Measurements from ENCODE around the gene ELN.
A peak's percentile ranks its signal among the peaks of the same experiment; 100 is the strongest.
"Not testable (repeated sequence)": the region's sequence is repeated elsewhere in the genome, so short reads cannot be mapped to it uniquely, and the experiment has no call there.

ELN gene

DNA sequence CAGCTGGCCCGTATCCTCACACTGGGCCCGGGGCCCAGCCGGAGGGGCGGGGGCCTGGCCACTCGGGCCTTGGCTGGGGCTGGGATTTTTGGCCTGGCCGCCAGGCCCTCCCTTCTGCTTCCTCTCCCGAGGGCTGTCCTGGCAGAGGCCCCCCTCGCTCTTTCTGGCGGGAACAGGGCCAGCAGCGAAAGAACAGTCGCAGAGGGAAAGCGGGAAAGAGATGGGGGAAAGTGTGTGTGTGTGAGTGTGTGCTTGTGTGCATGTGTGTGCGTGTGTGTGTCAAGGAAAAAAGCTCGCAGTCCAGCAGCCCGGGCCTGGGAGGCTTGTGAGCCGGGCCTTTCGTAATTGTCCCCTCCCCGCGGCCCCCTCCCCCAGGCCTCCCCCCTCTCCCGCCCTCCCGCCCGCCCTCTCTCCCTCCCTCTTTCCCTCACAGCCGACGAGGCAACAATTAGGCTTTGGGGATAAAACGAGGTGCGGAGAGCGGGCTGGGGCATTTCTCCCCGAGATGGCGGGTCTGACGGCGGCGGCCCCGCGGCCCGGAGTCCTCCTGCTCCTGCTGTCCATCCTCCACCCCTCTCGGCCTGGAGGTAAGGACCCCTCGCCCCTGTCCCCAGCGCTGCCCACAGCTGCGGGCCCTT is at the start of gene ELN:
Gene ELN, plus strand, starts transcription at position 491 of the 638 bp plus-strand sequence. Its CDS starts 15 bp downstream, at position 506.
- DNase-seq (ENCODE audit: low read depth): peak; percentile 33
- TF ChIP-seq, protein P1, sequence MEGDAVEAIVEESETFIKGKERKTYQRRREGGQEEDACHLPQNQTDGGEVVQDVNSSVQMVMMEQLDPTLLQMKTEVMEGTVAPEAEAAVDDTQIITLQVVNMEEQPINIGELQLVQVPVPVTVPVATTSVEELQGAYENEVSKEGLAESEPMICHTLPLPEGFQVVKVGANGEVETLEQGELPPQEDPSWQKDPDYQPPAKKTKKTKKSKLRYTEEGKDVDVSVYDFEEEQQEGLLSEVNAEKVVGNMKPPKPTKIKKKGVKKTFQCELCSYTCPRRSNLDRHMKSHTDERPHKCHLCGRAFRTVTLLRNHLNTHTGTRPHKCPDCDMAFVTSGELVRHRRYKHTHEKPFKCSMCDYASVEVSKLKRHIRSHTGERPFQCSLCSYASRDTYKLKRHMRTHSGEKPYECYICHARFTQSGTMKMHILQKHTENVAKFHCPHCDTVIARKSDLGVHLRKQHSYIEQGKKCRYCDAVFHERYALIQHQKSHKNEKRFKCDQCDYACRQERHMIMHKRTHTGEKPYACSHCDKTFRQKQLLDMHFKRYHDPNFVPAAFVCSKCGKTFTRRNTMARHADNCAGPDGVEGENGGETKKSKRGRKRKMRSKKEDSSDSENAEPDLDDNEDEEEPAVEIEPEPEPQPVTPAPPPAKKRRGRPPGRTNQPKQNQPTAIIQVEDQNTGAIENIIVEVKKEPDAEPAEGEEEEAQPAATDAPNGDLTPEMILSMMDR (conservative IDR thresholded peaks at IDR 0.05; ENCODE audit: low read depth, low read length): no peak
- H3K4me3 ChIP-seq (ENCODE audit: low read depth, low read length): no peak within 1 kb of the TSS

DNA sequence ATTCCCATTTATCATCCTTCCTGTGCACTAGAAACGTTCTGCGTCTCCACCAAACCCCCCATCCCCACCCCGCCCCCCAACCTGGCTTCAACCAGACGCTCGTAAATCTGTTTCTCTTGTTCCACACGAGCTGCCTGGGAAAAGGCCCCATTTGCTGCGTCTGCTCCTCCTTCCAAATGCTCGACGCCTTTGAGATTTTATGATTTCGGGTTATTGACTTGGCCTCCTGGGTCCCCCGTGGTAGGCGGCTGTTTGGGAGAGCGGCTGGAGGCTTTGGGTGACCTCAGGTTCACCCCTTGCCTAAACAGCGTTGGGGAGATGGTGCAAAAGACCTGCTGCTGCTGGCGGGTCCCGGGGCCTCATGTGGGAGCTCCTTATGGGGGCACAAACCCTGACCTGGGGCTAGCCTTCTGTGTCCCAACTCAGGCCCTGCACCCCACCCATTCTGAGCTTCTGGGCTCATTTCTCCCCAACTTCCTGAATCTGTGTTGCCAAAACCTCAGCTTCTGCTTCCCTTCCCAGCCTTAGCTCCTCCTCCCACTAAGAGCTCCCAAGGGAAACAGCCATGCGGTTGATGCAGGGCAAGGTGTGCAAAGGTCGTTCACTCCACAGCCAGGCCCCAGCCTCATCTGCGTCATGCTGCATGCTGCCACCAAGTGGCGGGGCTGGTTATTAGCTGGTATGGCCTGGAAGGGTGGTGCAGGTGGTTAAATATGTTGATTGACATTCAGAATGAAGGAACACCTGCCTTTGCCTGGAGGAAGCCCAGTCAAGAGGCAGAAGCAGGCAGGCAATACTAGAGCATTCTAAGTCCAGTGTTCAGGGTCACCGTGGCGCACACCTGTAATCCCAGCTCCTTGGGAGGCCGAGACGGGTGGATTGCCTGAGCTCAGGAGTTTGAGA is 49.1 kb upstream of the ELN start:
- peak; percentile 55 for DNase-seq (ENCODE audit: low read depth)
- TF ChIP-seq, protein P1 (conservative IDR thresholded peaks at IDR 0.05; ENCODE audit: low read depth, low read length): peak; percentile 60
- no peak overlapping the region for H3K4me3 ChIP-seq (ENCODE audit: low read depth, low read length)

DNA sequence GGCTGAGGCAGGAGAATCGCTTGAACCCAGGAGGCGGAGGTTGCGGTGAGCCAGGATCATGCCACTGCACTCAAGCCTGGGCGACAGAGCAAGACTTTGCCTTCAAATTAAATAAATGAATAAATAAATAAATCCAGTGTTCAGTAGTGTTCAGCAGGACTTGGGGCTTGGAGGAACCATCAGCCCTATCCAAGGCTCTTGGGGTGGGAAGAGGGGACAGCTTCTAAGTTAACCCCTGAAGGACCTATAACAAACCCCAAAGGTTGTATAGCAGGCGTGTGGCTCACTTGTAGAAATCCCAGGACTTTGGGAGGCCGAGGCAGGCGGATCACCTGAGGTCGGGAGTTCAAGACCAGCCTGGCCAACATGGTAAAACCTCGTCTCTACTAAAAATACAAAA is 48.3 kb upstream of the ELN start:
- H3K4me3 ChIP-seq (ENCODE audit: low read depth, low read length): not testable (repeated sequence)

GRCh38 chr7:73980206-73980605 is 47.8 kb upstream of the ELN start:
- DNase-seq (ENCODE audit: low read depth): no peak
- H3K4me3 ChIP-seq (ENCODE audit: low read depth, low read length): no peak overlapping the region
- TF ChIP-seq, protein P1 (conservative IDR thresholded peaks at IDR 0.05; ENCODE audit: low read depth, low read length): no peak

More for the DNA sequence above, 48.3 kb upstream of the ELN start:
- not testable (repeated sequence) for DNase-seq (ENCODE audit: low read depth)

DNA sequence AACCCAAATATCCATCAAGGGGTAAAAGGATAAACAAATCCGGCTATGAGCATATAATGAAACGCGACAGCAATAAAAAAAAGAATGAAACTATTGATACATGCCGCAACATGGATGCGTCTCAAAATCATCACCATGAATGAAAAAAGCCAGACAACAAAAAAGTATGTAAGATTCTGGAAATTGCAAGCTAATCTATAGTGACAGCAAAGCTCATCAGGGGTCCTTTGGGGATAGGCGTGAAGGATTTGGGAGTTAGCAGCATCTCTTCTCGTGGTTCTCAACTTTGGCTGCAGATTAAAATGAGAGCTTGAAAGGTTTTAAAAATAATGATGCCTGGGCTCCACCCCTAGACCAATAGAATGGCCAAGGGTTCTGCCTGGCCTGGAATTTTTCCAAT is 46.0 kb upstream of the ELN start:
- no peak overlapping the region for H3K4me3 ChIP-seq (ENCODE audit: low read depth, low read length)
- TF ChIP-seq, protein P1 (conservative IDR thresholded peaks at IDR 0.05; ENCODE audit: low read depth, low read length): no peak
- no peak for DNase-seq (ENCODE audit: low read depth)

- DNase-seq (ENCODE audit: low read depth): no peak
- TF ChIP-seq, protein P1 (conservative IDR thresholded peaks at IDR 0.05; ENCODE audit: low read depth, low read length): no peak
- H3K4me3 ChIP-seq (ENCODE audit: low read depth, low read length): no peak overlapping the region
Measured at GRCh38 chr7:73983437-73984164, 44.4 kb upstream of the ELN start.
